Fibroblast of lung (primary cell): ENCODE data around the gene IRAK1BP1.

Experiments
- EZH2 ChIP-seq: IDR thresholded peaks from 2 replicates; pipeline ENCODE4 v1.5.1; 2012; ENCODE audit warnings: low read length, control low read depth, mild to moderate bottlenecking; ENCODE audit errors: missing control alignments
- TF ChIP-seq, protein P1 (sequence below), 2 donors: IDR thresholded peaks in 1 of 2; conservative IDR thresholded peaks in 1 of 2; 1 replicate in 1 of 2; 2 replicates in 1 of 2; pipeline ENCODE4 v1.5.1; 2011 to 2012; ENCODE audit warnings: low read length in 2 of 2, control low read depth in 1 of 2, inconsistent platforms in 1 of 2, low read depth in 1 of 2, mild to moderate bottlenecking in 1 of 2

GRCh38 chr6:78883651-78884050 lies 16.3 kb downstream of the IRAK1BP1 start:
- TF ChIP-seq, protein P1, sequence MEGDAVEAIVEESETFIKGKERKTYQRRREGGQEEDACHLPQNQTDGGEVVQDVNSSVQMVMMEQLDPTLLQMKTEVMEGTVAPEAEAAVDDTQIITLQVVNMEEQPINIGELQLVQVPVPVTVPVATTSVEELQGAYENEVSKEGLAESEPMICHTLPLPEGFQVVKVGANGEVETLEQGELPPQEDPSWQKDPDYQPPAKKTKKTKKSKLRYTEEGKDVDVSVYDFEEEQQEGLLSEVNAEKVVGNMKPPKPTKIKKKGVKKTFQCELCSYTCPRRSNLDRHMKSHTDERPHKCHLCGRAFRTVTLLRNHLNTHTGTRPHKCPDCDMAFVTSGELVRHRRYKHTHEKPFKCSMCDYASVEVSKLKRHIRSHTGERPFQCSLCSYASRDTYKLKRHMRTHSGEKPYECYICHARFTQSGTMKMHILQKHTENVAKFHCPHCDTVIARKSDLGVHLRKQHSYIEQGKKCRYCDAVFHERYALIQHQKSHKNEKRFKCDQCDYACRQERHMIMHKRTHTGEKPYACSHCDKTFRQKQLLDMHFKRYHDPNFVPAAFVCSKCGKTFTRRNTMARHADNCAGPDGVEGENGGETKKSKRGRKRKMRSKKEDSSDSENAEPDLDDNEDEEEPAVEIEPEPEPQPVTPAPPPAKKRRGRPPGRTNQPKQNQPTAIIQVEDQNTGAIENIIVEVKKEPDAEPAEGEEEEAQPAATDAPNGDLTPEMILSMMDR (conservative IDR thresholded peaks at IDR 0.05 in 1 of 2, IDR thresholded peaks at IDR 0.05 in 1 of 2; ENCODE audit: low read depth in 1 of 2, low read length in 2 of 2): no peak
- no peak for TF ChIP-seq EZH2
